ENCODE data around the gene MAP2K3.
"Not testable (repeated sequence)": the region's sequence is repeated elsewhere in the genome, so short reads cannot be mapped to it uniquely, and the experiment has no call there.

MAP2K3 gene

DNA sequence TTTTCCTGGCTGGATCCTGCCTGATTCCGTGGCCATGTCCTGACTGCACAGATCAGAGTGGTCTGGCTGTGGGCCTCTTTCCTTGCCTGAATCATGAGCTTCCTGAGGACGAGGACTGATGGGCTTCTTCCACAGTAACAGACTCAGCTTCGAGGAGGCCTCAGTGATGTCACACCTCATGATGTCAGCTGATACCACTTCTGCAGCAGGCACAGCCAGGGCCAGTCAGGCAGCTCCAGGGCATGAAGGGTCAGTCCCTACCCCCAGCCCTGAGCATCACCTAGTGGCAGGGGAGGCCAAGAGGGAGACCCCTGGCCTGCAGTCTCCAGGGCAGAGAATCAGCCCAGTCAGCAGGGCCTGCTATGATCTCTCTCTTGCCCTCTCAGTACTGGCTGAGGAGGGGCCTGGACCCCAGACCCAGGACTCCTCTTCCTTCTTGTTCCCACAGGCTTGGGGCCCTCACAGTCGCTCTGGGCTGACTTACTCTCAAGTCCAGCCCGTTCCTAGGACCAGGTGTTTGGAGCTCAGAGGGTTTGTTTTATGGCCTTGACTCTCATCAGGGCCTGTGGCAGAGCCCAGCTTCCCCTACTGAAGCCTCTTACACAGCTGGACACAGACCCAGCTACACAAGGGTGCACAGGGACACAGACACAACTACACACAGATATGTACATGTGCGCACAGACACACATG lies 65.0 kb downstream of the MAP2K3 start:
- not testable (repeated sequence) for H2AFZ ChIP-seq (ENCODE audit: low read depth, low read length); H3K27me3 ChIP-seq (ENCODE audit: insufficient read depth, low read length); H3K36me3 ChIP-seq (ENCODE audit: insufficient read depth, low read length); H3K4me1 ChIP-seq (ENCODE audit: insufficient read depth, low read length); H3K9me3 ChIP-seq (ENCODE audit: low read length); H3K4me3 ChIP-seq (ENCODE audit: low read length)

DNA sequence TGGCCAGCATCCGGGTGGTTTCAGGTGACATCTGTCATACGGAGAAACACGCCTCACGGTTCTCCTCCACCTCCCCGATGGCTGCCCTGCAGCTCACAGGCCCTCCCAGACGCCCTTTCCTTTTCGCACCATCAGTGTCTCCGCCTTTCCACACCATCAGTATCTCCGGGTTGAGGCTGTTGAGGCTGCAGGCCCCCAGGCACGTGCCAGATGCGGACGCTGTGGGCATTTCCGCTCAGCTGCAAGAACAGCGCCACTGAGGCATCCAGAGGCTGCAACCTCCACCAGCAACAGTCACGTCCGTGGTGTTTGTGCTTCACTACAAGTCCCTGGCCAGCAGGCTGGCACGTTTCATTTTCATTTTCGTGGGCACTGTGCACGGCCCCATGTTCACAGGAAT lies 66.0 kb downstream of the MAP2K3 start:
- not testable (repeated sequence) for H3K27me3 ChIP-seq (ENCODE audit: insufficient read depth, low read length); H2AFZ ChIP-seq (ENCODE audit: low read depth, low read length); H3K36me3 ChIP-seq (ENCODE audit: insufficient read depth, low read length); H3K4me3 ChIP-seq (ENCODE audit: low read length); H3K9me3 ChIP-seq (ENCODE audit: low read length)
- H3K4me1 ChIP-seq (ENCODE audit: insufficient read depth, low read length), result peaks cover 13% of the 10 kb centered on the region

DNA sequence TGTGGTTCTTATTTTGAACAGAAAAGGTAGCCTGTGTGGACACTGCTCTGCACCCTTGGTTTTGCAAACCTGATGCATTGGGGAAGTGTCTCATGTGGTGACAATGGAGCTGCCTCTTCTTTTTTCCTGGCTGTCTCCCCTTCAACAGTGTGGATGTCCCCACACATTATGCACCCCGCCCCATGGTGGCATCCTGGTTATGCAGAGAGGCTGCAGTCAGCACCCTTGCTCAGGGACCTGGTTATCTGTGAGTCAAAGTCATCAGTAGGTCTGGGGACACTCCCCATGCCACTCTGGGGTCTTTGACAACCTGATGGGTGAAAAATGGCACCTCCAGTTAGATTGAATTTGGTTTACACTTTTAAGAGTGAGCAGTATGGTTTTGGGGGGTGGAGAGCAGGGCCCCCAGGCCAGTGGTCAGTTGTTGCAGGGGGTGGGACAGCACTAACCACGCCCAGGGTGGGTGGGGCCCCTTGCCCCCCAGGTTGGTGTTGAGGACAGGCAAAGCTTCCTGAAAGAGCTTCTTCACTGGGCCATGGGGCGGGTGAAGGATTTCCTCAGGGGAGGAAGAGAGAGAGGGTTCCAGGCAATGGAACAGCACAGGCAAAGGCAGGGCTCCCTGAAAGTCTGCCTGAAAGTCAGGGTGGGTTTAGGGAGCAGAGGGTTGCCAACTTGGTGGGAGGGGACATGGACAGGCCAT lies 67.0 kb downstream of the MAP2K3 start:
- H3K4me1 ChIP-seq (ENCODE audit: insufficient read depth, low read length), result peaks cover 13% of the 10 kb centered on the region
- no peak overlapping the region for H3K4me3 ChIP-seq (ENCODE audit: low read length)
- H3K36me3 ChIP-seq (ENCODE audit: insufficient read depth, low read length), result no peaks in the 10 kb centered on the region
- H3K27me3 ChIP-seq (ENCODE audit: insufficient read depth, low read length), result no peaks in the 10 kb centered on the region
- no peaks in the 10 kb centered on the region for H3K9me3 ChIP-seq (ENCODE audit: low read length)
- no peak overlapping the region for H2AFZ ChIP-seq (ENCODE audit: low read depth, low read length)

DNA sequence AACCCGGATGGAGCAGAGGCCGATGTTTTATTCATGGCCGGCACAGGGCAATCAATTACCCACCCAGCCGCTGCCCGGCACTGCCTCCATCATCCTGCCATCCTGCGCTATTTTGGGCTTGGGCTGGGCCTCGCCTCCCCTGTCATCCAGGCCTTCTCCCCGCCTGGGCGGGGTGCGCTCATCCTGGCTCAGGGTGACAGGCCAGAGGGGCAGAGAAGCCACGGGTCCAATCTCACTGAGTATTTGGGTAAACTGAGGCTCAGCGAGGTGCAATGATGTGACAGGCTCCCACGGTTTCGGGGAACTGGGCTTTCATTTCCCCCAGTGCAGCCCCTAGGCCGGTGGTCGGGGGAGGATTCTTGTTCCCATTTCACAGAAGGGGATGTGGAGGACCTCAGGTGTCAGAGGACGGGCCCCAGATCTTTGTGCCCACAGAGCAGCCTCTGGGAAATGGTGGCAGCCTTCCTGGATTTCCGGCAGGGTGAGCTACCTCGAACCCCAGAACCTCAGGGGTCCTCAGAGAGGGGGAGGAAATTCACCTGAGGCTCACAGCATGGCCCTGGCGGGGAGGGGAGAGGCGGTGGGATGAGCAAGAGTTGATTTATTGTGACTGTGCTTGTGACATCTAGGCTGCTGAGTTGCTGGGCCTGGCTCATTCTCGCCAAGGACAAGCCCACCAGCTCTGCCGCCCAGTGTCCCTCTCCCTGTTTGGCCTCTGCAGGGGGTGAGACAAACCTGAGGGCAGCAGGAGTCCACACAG lies 67.9 kb downstream of the MAP2K3 start:
- no peaks in the 10 kb centered on the region for H3K36me3 ChIP-seq (ENCODE audit: insufficient read depth, low read length)
- H2AFZ ChIP-seq (ENCODE audit: low read depth, low read length), result no peak overlapping the region
- no peaks in the 10 kb centered on the region for H3K27me3 ChIP-seq (ENCODE audit: insufficient read depth, low read length)
- no peak overlapping the region for H3K4me3 ChIP-seq (ENCODE audit: low read length)
- no peaks in the 10 kb centered on the region for H3K9me3 ChIP-seq (ENCODE audit: low read length)
- H3K4me1 ChIP-seq (ENCODE audit: insufficient read depth, low read length), result peaks cover 21% of the 10 kb centered on the region

DNA sequence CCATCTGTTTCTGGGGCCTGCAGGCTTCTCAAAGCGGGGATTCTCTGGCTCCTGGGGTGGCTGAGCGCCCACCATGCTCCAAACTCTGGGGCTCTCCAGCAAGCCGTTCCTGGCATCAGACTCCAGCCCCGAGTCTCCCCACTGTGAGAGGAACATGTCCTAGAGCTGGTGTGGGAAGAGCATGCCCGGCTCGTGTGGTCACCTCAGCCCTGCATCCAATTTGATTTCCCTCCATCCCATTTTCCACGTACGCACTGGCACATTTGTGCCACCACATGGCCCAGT lies 68.4 kb downstream of the MAP2K3 start:
- Histone ChIP-seq H2AFZ (ENCODE audit: low read depth, low read length) (no peak overlapping the region), H3K27me3 (ENCODE audit: insufficient read depth, low read length) (no peaks in the 10 kb centered on the region), H3K4me3 (ENCODE audit: low read length) (no peak overlapping the region), H3K36me3 (ENCODE audit: insufficient read depth, low read length) (no peaks in the 10 kb centered on the region), H3K9me3 (ENCODE audit: low read length) (no peaks in the 10 kb centered on the region), H3K4me1 (ENCODE audit: insufficient read depth, low read length) (peaks cover 26% of the 10 kb centered on the region)

DNA sequence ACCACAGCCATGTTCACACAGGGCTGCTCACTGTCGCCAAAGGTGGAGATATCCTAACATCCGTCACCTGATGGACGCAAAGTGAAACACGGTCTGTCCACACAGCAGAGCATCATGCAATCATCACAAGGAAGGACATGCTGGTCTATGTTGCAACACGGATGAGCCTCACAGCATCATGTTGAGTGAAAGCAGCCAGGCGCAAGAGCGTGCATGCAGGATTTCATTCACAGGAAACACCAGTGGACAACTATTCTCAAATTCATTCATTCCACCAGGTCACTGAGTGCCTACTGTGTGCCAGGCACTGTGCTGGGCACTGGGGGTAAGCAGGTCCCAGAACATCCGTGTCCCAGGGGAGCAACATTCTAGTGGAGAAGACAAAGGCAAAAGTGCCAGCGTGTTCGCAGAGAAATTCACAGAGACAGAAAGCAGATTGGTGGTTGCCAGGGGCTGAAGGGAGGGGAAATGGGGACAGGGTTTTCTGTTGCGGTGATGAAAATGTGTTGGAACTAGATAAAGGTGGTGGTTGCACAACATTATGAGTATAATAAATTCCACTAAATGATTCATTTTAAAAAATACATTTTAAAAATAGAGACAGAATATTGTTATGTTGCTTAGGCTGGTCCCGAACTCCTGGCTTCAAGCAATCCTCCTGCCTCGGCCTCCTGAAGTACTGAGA lies 69.0 kb downstream of the MAP2K3 start:
- peaks cover 32% of the 10 kb centered on the region for H3K4me1 ChIP-seq (ENCODE audit: insufficient read depth, low read length)

DNA sequence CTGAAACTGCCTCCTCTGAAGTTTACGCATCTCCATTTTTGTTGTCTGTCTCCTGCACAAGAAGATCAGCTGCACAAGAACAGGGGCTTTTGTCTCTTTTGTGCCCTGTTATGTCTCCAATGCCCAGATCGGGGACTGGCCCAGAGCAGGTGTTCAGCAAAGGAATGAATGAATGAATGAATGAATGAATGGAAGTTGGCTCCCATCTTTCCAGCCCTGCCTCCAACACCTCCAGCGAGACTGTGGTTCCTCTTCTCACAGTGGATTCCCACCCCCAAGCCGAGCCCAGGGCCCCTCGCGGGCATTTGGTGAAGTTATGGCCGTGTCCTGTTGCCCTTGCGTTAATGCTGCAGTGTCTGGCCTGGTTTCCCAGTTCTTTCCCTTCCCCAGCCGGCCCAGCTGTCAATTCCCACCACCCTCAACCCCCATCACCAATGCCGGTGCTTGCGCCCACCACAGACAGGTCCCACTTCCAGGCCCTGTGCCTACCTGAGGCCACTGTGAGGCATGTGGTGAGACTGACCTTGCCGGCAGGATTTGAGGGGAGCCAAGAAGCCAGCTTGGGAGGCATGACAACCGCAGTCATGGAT lies 70.4 kb downstream of the MAP2K3 start:
- no peak overlapping the region for H3K4me3 ChIP-seq (ENCODE audit: low read length)

More for the DNA sequence above, 69.0 kb downstream of the MAP2K3 start:
- Histone ChIP-seq H3K4me3 (ENCODE audit: low read length) (no peak overlapping the region), H2AFZ (ENCODE audit: low read depth, low read length) (no peak overlapping the region), H3K36me3 (ENCODE audit: insufficient read depth, low read length) (no peaks in the 10 kb centered on the region), H3K27me3 (ENCODE audit: insufficient read depth, low read length) (no peaks in the 10 kb centered on the region), H3K9me3 (ENCODE audit: low read length) (no peaks in the 10 kb centered on the region)

DNA sequence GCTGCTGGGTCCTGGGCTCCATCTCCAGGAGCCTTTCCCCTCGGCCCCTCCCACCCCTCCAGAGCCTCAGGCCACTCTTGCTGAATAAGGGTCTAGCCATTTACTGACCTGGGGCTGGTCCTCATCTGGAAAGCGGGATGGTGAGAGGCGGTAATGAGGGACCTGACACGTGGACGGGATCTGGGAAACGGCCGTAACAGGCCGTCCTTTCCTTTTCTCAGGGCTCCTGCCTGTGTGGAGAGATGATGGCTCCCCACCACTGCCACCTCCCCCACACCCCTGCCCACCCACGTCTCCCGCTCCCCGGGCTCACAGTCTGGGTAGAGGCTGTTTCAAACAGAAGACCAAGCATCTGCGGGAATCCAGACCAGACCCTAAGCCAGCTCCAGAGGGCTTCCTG lies 71.1 kb downstream of the MAP2K3 start:
- H2AFZ ChIP-seq (ENCODE audit: low read depth, low read length), result no peak overlapping the region
- H3K4me3 ChIP-seq (ENCODE audit: low read length), result no peak overlapping the region
- no peaks in the 10 kb centered on the region for H3K27me3 ChIP-seq (ENCODE audit: insufficient read depth, low read length)
- no peaks in the 10 kb centered on the region for H3K36me3 ChIP-seq (ENCODE audit: insufficient read depth, low read length)
- H3K4me1 ChIP-seq (ENCODE audit: insufficient read depth, low read length), result peaks cover 45% of the 10 kb centered on the region
- no peaks in the 10 kb centered on the region for H3K9me3 ChIP-seq (ENCODE audit: low read length)

More for the DNA sequence above, 70.4 kb downstream of the MAP2K3 start:
- Histone ChIP-seq H3K4me1 (ENCODE audit: insufficient read depth, low read length) (peaks cover 38% of the 10 kb centered on the region), H3K27me3 (ENCODE audit: insufficient read depth, low read length) (no peaks in the 10 kb centered on the region), H2AFZ (ENCODE audit: low read depth, low read length) (no peak overlapping the region), H3K9me3 (ENCODE audit: low read length) (no peaks in the 10 kb centered on the region), H3K36me3 (ENCODE audit: insufficient read depth, low read length) (no peaks in the 10 kb centered on the region)

DNA sequence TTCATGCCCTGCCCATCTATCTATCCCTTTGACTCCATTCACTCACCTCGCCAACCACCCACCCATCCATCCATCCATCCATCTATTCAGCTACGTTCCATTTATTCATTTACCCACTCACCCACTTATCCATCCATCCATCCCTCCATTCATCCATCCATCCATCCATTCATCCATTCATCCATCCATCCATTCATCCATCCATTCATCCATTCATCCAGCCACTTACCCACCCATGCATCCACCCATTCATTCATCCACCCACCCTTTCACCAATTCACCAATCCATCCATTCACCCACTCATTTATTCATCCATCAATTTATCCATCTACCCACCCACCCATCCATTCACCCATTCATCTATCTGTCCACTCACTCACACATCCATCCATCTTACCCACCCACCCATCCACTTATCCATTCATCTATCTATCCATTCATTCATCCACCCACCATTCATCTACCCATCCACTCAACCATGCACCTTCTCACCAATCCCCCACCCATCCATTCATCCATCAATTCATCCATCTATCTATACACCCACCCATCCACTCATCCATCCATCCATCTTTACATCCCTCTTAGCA lies 72.1 kb downstream of the MAP2K3 start:
- Histone ChIP-seq H3K27me3 (ENCODE audit: insufficient read depth, low read length) (no peaks in the 10 kb centered on the region), H3K4me1 (ENCODE audit: insufficient read depth, low read length) (peaks cover 53% of the 10 kb centered on the region), H3K4me3 (ENCODE audit: low read length) (no peak overlapping the region), H3K36me3 (ENCODE audit: insufficient read depth, low read length) (no peaks in the 10 kb centered on the region), H2AFZ (ENCODE audit: low read depth, low read length) (no peak overlapping the region), H3K9me3 (ENCODE audit: low read length) (no peaks in the 10 kb centered on the region)

DNA sequence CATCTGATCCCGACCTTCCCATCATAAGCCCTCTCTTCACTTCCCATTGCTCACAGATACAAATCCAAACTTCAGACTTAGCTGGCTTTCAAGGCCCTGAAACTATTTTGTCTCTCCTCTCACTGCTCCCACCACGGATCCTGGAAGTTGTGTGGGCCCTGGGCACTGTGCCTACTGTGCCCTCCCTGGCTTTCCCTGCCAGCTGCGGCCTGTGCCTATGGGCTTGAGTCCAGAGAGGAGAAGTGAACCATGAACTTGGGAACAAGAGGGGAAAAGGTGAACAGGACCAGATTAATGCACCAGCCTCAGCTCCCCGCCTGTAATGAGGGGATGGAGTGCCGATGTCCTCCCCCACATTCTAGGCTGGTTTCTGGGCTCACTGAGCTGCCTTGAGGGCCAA lies 72.8 kb downstream of the MAP2K3 start:
- Histone ChIP-seq H3K27me3 (ENCODE audit: insufficient read depth, low read length) (no peaks in the 10 kb centered on the region), H3K4me3 (ENCODE audit: low read length) (no peak overlapping the region), H3K9me3 (ENCODE audit: low read length) (no peaks in the 10 kb centered on the region), H3K4me1 (ENCODE audit: insufficient read depth, low read length) (peaks cover 53% of the 10 kb centered on the region), H2AFZ (ENCODE audit: low read depth, low read length) (no peak overlapping the region), H3K36me3 (ENCODE audit: insufficient read depth, low read length) (no peaks in the 10 kb centered on the region)

DNA sequence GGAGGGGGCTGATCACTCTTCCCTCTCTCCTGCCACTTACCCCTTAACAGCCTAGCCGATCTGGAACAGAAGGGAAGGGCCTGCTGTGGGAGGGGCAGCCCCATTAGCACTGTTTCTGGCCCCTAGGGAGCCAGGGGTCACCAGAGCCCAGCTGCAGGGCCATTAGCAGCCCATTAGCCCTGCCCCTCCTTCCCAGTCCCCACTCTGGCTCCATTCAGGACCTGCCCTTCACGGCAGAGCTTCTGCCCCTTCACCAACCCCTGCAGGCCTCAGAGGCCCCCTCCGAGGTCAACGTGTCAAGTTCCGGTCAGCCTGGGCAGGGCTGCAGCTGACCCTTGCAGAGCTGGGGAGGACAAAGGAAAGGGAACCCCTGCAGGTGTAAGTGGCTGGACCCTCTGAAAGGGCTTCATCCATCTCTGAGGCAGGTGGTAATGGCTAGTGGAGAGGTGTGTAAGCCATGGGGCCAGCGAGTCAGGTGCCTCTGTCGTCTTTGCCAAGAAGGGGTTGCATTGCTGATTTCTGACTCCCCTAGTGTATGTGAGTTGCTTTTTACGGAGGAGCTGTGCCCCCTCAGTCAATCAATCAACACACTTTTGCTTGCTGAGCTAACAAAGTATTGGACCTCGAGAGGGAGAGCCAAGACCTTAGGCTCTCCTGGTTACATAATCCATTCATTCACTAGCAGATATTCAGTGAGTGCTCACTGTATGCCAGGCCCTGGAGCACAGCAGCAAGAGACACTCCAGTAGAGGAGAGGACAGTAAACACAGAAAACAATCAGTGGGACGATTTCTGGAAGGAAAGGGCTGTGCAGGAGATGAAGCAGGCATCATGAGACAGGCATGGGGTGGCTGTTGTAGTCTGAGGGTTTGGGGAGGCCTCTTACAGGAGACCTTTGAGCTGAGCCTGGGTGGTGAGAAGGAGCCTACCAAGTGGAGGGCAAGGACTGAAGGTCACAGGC lies 73.5 kb downstream of the MAP2K3 start:
- Histone ChIP-seq H3K9me3 (ENCODE audit: low read length) (no peaks in the 10 kb centered on the region), H2AFZ (ENCODE audit: low read depth, low read length) (no peak overlapping the region), H3K4me1 (ENCODE audit: insufficient read depth, low read length) (peaks cover 53% of the 10 kb centered on the region)

More for the DNA sequence above, 73.5 kb downstream of the MAP2K3 start:
- Histone ChIP-seq H3K36me3 (ENCODE audit: insufficient read depth, low read length) (no peaks in the 10 kb centered on the region), H3K4me3 (ENCODE audit: low read length) (no peak overlapping the region), H3K27me3 (ENCODE audit: insufficient read depth, low read length) (no peaks in the 10 kb centered on the region)

Measured in neuron (in vitro differentiated cells).